Islet precursor cell (in vitro differentiated cells): ENCODE measurements around the gene GYG2.

Source experiments
- DNase-seq: peaks from one replicate; pipeline ENCODE4 v3.0.0-alpha.2; 2018

GYG2 gene

GRCh38 chrX:2874222-2875135, 45.7 kb downstream of the GYG2 start:
- peak; percentile 17 for DNase-seq

DNA sequence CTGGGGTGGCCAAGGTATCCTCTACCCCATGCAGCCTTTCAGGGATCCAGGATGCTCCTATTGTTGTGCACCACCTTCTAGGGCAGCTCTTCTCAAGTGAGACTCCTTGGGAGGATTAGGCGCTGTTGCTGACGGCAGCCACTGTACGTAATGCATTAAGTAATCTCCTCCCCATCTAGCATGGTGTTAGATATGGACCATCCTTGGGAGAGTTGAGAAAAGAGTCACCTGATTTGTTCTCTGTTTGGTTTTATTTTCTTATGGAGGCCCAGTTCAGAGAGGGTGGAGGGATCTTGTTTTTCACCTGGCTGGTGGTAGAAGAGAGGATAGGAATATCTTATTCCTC, 46.4 kb downstream of the GYG2 start:
- no peak for DNase-seq

DNA sequence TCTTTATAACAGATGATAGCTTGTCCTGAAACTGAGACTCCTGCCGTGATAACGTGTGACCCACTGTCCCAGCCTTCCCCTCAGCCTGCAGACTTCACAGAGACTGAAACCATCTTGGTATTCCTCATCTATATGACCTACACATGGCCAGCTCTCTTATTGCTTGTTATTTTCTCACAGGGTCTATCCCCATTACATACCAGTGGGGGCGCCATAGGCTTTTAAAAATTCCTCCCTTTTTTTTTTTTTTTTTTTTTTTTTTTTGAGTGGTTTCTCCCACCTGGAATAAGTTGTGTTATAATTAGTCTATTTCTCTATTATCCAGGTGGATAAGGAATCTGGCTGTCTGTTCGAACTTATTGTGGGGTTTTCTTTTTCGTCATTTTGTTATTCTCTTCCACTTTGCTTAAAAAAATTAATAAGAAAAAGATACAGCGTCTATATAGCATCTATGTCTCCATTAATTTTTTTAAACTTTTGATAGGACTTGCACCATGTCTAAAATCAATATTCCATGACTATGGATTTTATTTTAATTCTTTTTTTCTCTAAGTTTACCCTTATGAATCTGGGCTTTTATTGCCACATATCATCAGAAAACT, 47.2 kb downstream of the GYG2 start:
- DNase-seq = no peak

GRCh38 chrX:2878563-2878962, 49.8 kb downstream of the GYG2 start:
- DNase-seq = no peak

DNA sequence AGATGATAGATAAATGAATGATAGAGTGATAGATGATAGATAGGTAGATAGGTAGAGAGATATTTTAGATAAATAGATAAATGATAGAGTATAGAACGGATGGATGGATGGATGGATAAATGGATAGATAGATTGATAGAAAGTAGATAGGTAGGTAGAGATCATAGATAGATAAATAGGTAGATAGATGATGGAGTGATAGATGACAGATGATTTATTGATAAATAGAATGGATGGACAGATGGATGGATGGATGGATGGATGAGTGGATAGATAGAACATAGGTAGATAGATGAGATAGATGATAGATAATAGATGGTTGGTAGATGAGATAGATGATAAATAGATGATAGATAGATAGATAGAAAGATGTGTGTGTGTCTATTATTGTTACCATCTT, 50.9 kb downstream of the GYG2 start:
- no peak for DNase-seq

DNA sequence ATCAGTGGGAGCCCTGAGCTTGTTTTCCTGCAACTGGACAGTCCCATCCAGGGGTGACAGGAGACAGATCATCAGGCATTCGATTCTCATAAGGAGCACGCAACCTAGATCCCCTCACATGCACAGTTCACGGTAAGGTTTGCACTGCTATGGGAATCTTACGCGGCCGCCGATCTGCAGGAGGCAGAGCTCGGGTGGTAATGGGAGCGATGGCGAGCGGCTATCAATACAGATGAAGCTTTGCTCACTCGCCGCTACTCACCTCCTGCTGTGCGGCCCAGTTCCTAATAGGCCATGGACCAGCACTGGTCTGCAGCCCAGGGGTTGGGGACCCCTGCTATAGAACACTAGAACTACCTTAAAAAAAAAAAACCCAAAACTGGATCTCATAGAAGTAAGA, 55.0 kb downstream of the GYG2 start:
- DNase-seq = peak; percentile 13

- no peak for DNase-seq
Observed at GRCh38 chrX:2888309-2888708, 59.6 kb downstream of the GYG2 start.

GRCh38 chrX:2889045-2889605, 60.4 kb downstream of the GYG2 start:
- peak; percentile 49 for DNase-seq

- peak; percentile 94 for DNase-seq
Observed at GRCh38 chrX:2889706-2890490, 61.2 kb downstream of the GYG2 start.

GRCh38 chrX:2890536-2891460, 62.1 kb downstream of the GYG2 start:
- DNase-seq = peak; percentile 50

DNA sequence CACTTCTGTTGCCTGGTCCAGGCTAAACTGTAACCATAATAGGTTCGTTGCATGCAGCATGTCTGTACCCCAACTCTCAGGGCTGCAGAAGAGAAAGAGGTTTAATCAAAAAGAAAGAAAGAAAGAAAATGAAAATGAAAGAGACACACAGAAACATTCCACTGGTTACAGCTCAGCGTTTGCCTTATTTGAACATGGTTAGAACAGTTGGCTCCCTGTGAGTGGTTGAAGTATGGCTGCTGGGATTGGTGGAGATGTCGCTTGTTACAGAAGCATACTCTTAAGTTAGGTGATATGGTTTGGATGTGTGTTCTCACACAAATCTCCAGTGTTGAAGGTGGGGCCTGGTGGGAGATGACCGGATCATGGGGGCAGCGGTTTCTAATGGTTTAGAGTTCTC, 64.1 kb downstream of the GYG2 start:
- no peak for DNase-seq

- peak; percentile 99 for DNase-seq
Observed at GRCh38 chrX:2894885-2895292, 66.2 kb downstream of the GYG2 start.

GRCh38 chrX:2897311-2897689, 68.6 kb downstream of the GYG2 start:
- no peak for DNase-seq

DNA sequence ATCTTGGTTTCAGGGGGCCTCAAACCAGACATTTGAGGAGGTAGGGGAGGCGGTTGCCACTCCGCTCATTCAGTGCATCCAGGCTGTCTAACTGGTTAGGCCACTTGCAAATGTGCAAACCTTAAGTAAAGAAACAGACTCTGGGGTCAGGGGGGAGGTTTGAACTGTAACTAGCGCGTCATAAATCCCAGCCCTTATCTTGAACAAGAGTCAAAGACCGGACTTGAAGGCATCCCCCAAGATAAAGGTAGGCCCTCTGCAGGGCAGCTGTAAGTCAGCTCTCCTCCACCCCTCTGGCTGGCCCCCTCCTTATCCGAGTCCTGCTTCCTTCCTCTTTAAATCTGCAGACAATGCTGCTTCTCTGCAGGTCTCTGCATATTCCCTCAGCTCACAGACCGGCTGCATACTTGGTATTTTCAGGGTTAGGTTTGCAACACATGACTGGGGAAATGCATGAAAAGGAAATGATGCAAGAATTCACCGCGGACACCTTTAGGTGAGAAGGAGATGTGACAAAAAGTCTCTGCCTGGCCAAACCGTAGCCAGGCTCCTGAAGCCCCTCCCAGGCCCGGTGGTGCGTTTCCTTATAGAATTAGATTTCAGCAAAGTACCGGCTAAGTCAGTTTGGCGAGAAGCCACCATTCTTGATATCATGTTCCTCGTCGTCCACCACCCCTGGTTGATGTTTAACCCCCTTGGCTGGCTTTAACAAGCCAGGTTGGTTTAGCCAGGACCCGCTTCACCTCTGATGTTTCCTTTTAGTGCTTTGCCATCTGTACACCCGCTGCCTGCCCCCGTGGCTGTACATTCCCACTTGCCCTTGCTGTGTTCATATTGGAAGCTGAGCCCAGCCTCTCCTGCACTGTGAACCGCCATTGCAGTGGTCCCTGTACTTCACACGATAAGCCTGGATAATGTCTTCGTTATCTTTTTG, 69.2 kb downstream of the GYG2 start:
- peak; percentile 96 for DNase-seq

DNA sequence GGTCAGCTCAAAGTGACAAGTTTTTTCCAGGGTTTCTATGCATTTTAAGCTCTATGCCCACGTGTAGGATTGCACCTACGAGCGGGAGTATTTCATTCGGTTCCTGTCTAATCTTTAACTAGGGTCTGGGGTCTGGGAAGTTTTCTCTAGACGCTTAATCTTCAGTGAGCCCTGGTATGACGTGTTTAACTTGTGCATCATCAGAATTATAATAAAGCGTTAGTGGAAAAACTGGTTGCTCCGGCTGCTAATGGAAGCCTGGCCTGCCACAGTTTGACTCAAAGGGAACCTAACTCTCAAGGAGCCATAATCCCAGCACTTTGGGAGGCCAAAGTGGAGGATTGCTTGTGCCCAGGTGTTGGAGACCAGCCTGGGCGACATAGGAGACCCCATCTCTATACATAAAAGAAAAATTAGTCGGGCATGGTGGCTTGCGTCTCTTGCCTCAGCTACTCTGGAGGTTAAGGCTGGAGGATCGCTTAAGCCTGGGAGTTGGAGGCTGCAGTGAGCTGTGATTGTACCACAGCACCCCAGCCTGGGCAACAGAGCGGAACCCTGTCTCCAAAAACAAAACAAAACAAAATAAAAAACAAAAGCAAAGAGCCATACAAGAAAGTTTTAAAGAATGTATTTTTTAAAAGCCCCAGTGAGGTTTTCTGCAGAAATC, 70.2 kb downstream of the GYG2 start:
- peak; percentile 63 for DNase-seq

GRCh38 chrX:2901367-2902036, 72.8 kb downstream of the GYG2 start:
- DNase-seq = no peak

GRCh38 chrX:2902841-2903240, 74.1 kb downstream of the GYG2 start:
- DNase-seq = no peak

DNA sequence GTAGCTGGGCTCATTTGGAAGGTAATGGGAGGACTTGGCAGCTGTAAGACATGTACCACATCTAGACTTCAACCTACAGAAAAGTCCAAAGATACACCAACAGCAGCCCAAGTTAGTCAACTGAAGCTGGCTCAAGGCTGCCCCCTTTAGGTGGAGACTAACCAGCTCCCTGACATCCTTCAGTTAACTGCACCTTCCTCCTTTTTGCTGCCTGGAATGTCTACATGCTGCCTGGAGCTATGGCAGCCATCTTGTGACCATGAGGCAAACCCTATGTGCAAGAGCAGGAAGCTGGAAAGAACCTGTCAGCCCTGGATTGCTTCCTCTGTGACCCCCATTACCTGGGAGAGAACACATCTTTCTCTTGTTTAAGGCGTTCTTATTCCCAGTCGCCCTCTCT, 74.6 kb downstream of the GYG2 start:
- no peak for DNase-seq

DNA sequence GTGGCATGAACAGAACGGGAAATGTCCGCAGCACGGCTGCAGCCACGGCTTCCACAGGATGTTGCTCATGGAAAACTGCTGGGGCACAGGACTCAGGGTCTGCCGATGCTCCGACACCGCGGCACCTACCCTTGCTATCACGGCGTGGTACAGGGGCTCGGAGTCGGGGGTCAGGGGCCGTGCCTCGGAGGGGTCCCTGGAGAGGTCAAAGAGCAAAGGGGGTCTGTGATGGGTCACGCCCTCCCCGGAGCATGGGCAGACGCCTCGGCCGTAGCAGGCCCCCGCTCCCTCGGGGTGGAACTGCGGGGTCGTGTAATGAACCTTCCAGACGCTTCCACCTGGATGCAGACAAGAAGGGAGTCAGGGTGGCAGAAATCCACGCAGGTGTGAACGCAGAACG, 78.6 kb downstream of the GYG2 start:
- DNase-seq = no peak

DNA sequence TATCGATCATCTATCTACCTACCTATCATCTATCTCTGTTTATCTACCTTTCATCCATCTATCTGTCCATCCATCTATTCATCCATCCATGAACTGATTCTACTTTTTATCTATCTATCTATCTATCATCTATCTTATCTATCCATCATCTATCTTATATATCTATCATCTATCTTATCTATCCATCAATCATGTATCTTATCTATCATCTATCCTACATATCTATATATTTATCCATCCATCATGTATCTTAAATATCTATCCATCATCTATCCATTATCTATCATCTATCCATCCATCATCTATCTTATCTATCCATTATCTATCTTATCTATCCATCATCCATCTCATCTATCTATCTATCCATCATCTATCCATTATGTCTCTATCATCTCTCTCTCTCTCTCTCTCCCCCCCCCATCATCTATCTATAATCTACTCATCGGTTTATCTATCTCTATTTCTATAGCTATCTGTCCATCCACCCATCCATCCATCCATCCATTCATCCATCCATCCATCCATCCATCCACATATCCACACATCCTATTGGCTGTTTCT, 79.5 kb downstream of the GYG2 start:
- no peak for DNase-seq
